ENCODE data around the gene RYR3.

- TF ChIP-seq CTCF (IDR thresholded peaks at IDR 0.05): no peak
- TF ChIP-seq ZFX (IDR thresholded peaks at IDR 0.05; ENCODE audit: borderline replicate concordance): no peak
These were observed 499.4 kb downstream of the RYR3 start for GRCh38 chr15:33810073-33810595.
